Measurements from ENCODE around the gene PDCD1LG2. TPM values are rescaled to one million over a fixed set of nuclear protein-coding genes. Genes with fewer than 3 reads are reported as not detected.

The PDCD1LG2 gene
- total RNA-seq, 4 donors from 2014 or later = 0.49 to 2.2 (median 0.99) TPM

GRCh38 chr9:5552301-5552700, 42.0 kb downstream of the PDCD1LG2 start:
- no peak for DNase-seq (ENCODE audit: low spot score in 2 of 2)
- H3K4me3 ChIP-seq = no peak overlapping the region
- H3K9me3 ChIP-seq = no peaks in the 10 kb centered on the region
- 94% methylated on average over 3 of the region's 3 CpGs for WGBS
- H3K27ac ChIP-seq = no peak overlapping the region
- no peaks in the 10 kb centered on the region for H3K36me3 ChIP-seq
- peaks cover 21% of the 10 kb centered on the region for H3K4me1 ChIP-seq
- no peaks in the 10 kb centered on the region for H3K27me3 ChIP-seq
- TF ChIP-seq POLR2AphosphoS5 (IDR thresholded peaks at IDR 0.05) = no peak
- TF ChIP-seq CTCF (IDR thresholded peaks at IDR 0.05) = no peak
- TF ChIP-seq EP300 (IDR thresholded peaks at IDR 0.05) = no peak
- TF ChIP-seq POLR2A (IDR thresholded peaks at IDR 0.05) = no peak

GRCh38 chr9:5553211-5553610, 42.9 kb downstream of the PDCD1LG2 start:
- no peak overlapping the region for H3K4me3 ChIP-seq
- H3K4me1 ChIP-seq = peaks cover 30% of the 10 kb centered on the region
- no peak overlapping the region for H3K27ac ChIP-seq
- H3K27me3 ChIP-seq = no peaks in the 10 kb centered on the region
- DNase-seq (ENCODE audit: low spot score in 2 of 2) = no peak
- no peaks in the 10 kb centered on the region for H3K36me3 ChIP-seq
- H3K9me3 ChIP-seq = no peaks in the 10 kb centered on the region
- TF ChIP-seq POLR2A (IDR thresholded peaks at IDR 0.05) (no peak), POLR2AphosphoS5 (IDR thresholded peaks at IDR 0.05) (no peak), CTCF (IDR thresholded peaks at IDR 0.05) (no peak), EP300 (IDR thresholded peaks at IDR 0.05) (no peak)
- 81% methylated on average over 4 of the region's 4 CpGs for WGBS

DNA sequence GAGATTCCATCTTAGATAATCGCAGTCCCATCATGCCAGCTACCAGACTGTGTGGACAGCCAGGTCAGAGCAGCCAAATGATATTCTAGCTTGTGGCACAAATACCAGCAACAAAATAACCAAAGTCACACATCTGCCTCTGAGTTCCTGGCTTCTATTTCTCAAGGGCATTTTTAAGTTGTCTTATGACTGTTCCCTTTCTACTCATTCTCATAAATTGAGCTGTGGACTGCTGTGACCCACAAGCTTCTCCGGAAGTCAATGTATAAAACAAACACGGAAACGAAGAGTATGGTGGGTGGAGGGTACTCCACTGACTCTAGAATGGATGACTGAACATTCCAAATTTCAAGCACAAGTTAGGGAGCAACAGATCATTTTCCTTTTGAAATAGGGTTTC, 43.9 kb downstream of the PDCD1LG2 start:
- Histone ChIP-seq H3K36me3 (no peaks in the 10 kb centered on the region), H3K4me3 (no peak overlapping the region), H3K27ac (no peak overlapping the region), H3K4me1 (peaks cover 33% of the 10 kb centered on the region), H3K27me3 (no peaks in the 10 kb centered on the region), H3K9me3 (no peaks in the 10 kb centered on the region)
- no peak for DNase-seq (ENCODE audit: low spot score in 2 of 2)
- WGBS = 84% methylated on average over 4 of the region's 4 CpGs
- TF ChIP-seq CTCF (IDR thresholded peaks at IDR 0.05) = no peak
- no peak for TF ChIP-seq POLR2AphosphoS5 (IDR thresholded peaks at IDR 0.05)
- no peak for TF ChIP-seq POLR2A (IDR thresholded peaks at IDR 0.05)
- no peak for TF ChIP-seq EP300 (IDR thresholded peaks at IDR 0.05)

DNA sequence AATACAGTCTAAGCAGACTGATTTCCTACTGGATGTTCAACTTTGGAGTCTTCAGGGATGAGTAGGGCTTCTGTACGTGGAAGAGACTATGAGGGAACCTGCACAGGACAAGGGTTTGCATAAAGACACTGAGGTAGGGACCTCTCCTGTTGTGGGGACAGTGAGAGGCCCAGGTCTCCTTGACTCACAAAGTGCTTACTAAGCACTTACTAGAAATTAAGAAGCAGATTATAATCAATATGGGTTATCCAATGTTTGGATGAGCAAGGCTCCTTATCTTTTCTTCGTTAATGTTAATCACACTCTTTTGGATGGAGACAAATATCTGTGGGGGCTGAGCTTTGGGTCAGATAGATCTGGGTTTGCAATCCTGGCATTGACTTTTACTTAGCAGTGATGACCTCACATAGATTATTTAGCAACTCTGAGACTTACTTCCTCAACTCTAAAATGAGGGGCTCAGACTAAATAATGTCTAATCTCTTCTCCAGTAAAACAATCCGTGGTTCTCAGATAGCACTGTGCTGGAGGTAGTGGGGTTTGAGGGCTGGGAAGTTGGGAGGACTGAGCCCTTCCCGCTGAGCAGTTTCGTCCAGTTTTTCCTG, 45.9 kb downstream of the PDCD1LG2 start:
- Histone ChIP-seq H3K9me3 (no peaks in the 10 kb centered on the region), H3K4me1 (peaks cover 20% of the 10 kb centered on the region), H3K27me3 (no peaks in the 10 kb centered on the region), H3K4me3 (no peak overlapping the region), H3K36me3 (no peaks in the 10 kb centered on the region), H3K27ac (no peak overlapping the region)
- no peak for DNase-seq (ENCODE audit: low spot score in 2 of 2)
- WGBS = 72% methylated on average over 5 of the region's 5 CpGs
- TF ChIP-seq POLR2AphosphoS5 (IDR thresholded peaks at IDR 0.05) = no peak
- no peak for TF ChIP-seq CTCF (IDR thresholded peaks at IDR 0.05)
- TF ChIP-seq POLR2A (IDR thresholded peaks at IDR 0.05) = no peak
- TF ChIP-seq EP300 (IDR thresholded peaks at IDR 0.05) = no peak

- Histone ChIP-seq H3K36me3 (no peaks in the 10 kb centered on the region), H3K4me3 (no peak overlapping the region), H3K9me3 (no peaks in the 10 kb centered on the region), H3K27ac (no peak overlapping the region), H3K27me3 (no peaks in the 10 kb centered on the region), H3K4me1 (peaks cover 20% of the 10 kb centered on the region)
- no peak for DNase-seq (ENCODE audit: low spot score in 2 of 2)
- no peak for TF ChIP-seq POLR2A (IDR thresholded peaks at IDR 0.05)
- no peak for TF ChIP-seq EP300 (IDR thresholded peaks at IDR 0.05)
- no peak for TF ChIP-seq CTCF (IDR thresholded peaks at IDR 0.05)
- TF ChIP-seq POLR2AphosphoS5 (IDR thresholded peaks at IDR 0.05) = no peak
- WGBS = 46% methylated on average over 7 of the region's 7 CpGs
These were observed 47.6 kb downstream of the PDCD1LG2 start for GRCh38 chr9:5557606-5558587.
